Activated B cell treated with CpG ODN at 0.5 μM for 24 hours (primary cell): ENCODE results near the gene HS2ST1. TPM values are rescaled to one million over a fixed set of nuclear protein-coding genes. Genes with fewer than 3 reads are reported as not detected.

Experiments
- ATAC-seq: fragments of 200-7000 bp; cut with Tn5 transposase; one replicate; pipeline ENCODE4 v1.10.0; 2021; ENCODE audit warnings: low read depth, mild to moderate bottlenecking, moderate library complexity
- CTCF ChIA-PET: fragments of 350-600 bp; sonication (Branson Sonifier 250); formaldehyde crosslinking; loops from one replicate; lab custom pipeline; 2021; ENCODE audit warnings: antibody characterized with exemption; lab: Charles Lee
- POLR2A ChIA-PET: fragments of 350-600 bp; sonication (Branson Sonifier 250); formaldehyde crosslinking; loops from one replicate; lab custom pipeline; 2021; ENCODE audit warnings: antibody characterized with exemption; lab: Charles Lee
- DNase-seq: peaks from one replicate; pipeline ENCODE4 v3.0.0; 2022
- H3K27ac Mint-ChIP-seq: one replicate; pipeline ENCODE4 v1.8.0; 2020; ENCODE audit warnings: mixed read lengths
- H3K27me3 Mint-ChIP-seq: one replicate; pipeline ENCODE4 v1.8.0; 2021; ENCODE audit warnings: mixed read lengths
- H3K36me3 Mint-ChIP-seq: one replicate; pipeline ENCODE4 v1.8.0; 2021; ENCODE audit warnings: low read depth, mixed read lengths
- H3K4me1 Mint-ChIP-seq: one replicate; pipeline ENCODE4 v1.8.0; 2021; ENCODE audit warnings: mixed read lengths
- H3K4me3 Mint-ChIP-seq: one replicate; pipeline ENCODE4 v1.8.0; 2020; ENCODE audit warnings: mild to moderate bottlenecking, mixed read lengths
- H3K9me3 Mint-ChIP-seq: one replicate; pipeline ENCODE4 v1.8.0; 2020; ENCODE audit warnings: mixed read lengths
- CTCF ChIP-seq: fragments of 200-600 bp; IDR thresholded peaks from one replicate; pipeline ENCODE4 v1.8.0; 2022; ENCODE audit warnings: antibody characterized with exemption, mild to moderate bottlenecking
- intact Hi-C: fragments of 100-400 bp; cut with micrococcal nuclease; formaldehyde crosslinking; loops from one replicate; pipeline ENCODE4 v1.15.1; 2024
- total RNA-seq: library from RNA; stranded (reverse); gene quantifications from 2 replicates; pipeline ENCODE4 v1.2.3, GENCODE V29; 2022

The HS2ST1 gene
- total RNA-seq, 1 donor from 2014 or later = 24.2 TPM

- no peaks in the 10 kb centered on the region for H3K9me3 Mint-ChIP-seq
- intact Hi-C loops = no loop called here
- peaks cover 47% of the 10 kb centered on the region for H3K4me1 Mint-ChIP-seq
- CTCF ChIA-PET = no interaction called here
- H3K27ac Mint-ChIP-seq = no peak overlapping the region
- no peak for TF ChIP-seq CTCF
- H3K4me3 Mint-ChIP-seq = no peak overlapping the region
- DNase-seq (no peak), ATAC-seq (no peak)
- H3K27me3 Mint-ChIP-seq = no peaks in the 10 kb centered on the region
- H3K36me3 Mint-ChIP-seq = peaks cover 55% of the 10 kb centered on the region
- POLR2A ChIA-PET = no interaction called here
These were observed 8.6 kb upstream of the HS2ST1 start for GRCh38 chr1:86905875-86906274.

DNA sequence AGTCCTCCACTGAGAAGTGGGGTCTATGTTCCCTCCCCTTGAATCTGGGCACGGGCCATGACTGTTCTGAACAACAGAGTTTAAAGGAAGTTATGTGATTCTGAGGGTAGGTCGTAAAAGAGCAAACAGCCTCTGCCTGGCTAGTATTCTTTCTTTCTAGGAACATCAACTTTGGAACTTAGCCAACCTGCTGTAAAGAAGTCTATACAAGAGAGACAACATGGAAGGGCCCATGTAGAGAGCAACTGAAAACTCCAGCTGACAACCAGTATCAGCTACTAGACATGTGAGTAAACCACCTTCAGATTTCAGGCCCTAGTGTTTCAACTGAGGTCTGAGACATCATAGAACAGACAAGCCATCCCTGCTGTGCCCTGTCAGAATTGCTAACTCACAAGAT lies 8.0 kb upstream of the HS2ST1 start:
- Mint-ChIP-seq H3K9me3 (no peaks in the 10 kb centered on the region), H3K4me1 (peaks cover 52% of the 10 kb centered on the region), H3K36me3 (peaks cover 56% of the 10 kb centered on the region), H3K27ac (no peak overlapping the region), H3K4me3 (no peak overlapping the region), H3K27me3 (no peaks in the 10 kb centered on the region)
- CTCF ChIA-PET = no interaction called here
- no peak for TF ChIP-seq CTCF
- no peak for DNase-seq
- ATAC-seq = no peak
- intact Hi-C loops = no loop called here
- POLR2A ChIA-PET = no interaction called here

- DNase-seq (no peak), ATAC-seq (no peak)
- Mint-ChIP-seq H3K27ac (no peak overlapping the region), H3K27me3 (no peaks in the 10 kb centered on the region), H3K9me3 (no peaks in the 10 kb centered on the region), H3K36me3 (peaks cover 46% of the 10 kb centered on the region), H3K4me3 (no peak overlapping the region), H3K4me1 (peaks cover 57% of the 10 kb centered on the region)
- no peak for TF ChIP-seq CTCF
- POLR2A ChIA-PET = interaction anchor here (0.8 to 3.8 kb wide), 6 partner anchors 9 to 208 kb away, joined by 4 to 42 read pairs (median 10); partner anchors contain the start of gene SH3GLB1
- intact Hi-C loops = loop anchor here (2.0 kb wide), 1 partner anchor 20 kb away; no protein-coding TSS in a partner anchor
- CTCF ChIA-PET = interaction anchor here (0.6 to 1.8 kb wide), 6 partner anchors 8 to 172 kb away, joined by 3 to 6 read pairs (median 4); no protein-coding TSS in a partner anchor
These were observed 2.0 kb upstream of the HS2ST1 start for GRCh38 chr1:86912281-86912900.

- Mint-ChIP-seq H3K36me3 (peaks cover 37% of the 10 kb centered on the region), H3K27me3 (no peaks in the 10 kb centered on the region), H3K4me3 (no peak overlapping the region), H3K9me3 (no peaks in the 10 kb centered on the region), H3K27ac (no peak overlapping the region), H3K4me1 (peaks cover 50% of the 10 kb centered on the region)
- DNase-seq (no peak), ATAC-seq (no peak)
- intact Hi-C loops = loop anchor here (2.0 kb wide), 1 partner anchor 21 kb away; no protein-coding TSS in a partner anchor
- ChIA-PET POLR2A (interaction anchor here (0.7 to 3.8 kb wide), 22 partner anchors 9 to 1770 kb away, joined by 3 to 49 read pairs (median 6); partner anchors contain the start of genes LMO4, ODF2L, PKN2 and SH3GLB1), CTCF (interaction anchor here (1.1 to 3.1 kb wide), 2 partner anchors 52 to 170 kb away, joined by 4 to 20 read pairs; no protein-coding TSS in a partner anchor)
- TF ChIP-seq CTCF = no peak
These were observed 988 bp upstream of the HS2ST1 start for GRCh38 chr1:86913399-86913895.
